ENCODE measurements around the gene PRRT1.
A peak's percentile ranks its signal among the peaks of the same experiment; 100 is the strongest.
"Not testable (repeated sequence)": the region's sequence is repeated elsewhere in the genome, so short reads cannot be mapped to it uniquely, and the experiment has no call there.

The PRRT1 gene

GRCh38 chr6:32126880-32127279, 24.9 kb downstream of the PRRT1 start:
- DNase-seq (ENCODE audit: low read depth, low spot score) = no peak

- no peak for DNase-seq (ENCODE audit: low read depth, low spot score)
Measured at GRCh38 chr6:32123681-32124080, 28.1 kb downstream of the PRRT1 start.

- DNase-seq (ENCODE audit: low read depth, low spot score) = no peak
Measured at GRCh38 chr6:32120573-32121059, 31.1 kb downstream of the PRRT1 start.

- peak; percentile 87 for DNase-seq (ENCODE audit: low read depth, low spot score)
Measured at GRCh38 chr6:32118782-32119628, 32.7 kb downstream of the PRRT1 start.

GRCh38 chr6:32117461-32117860, 34.3 kb downstream of the PRRT1 start:
- no peak for DNase-seq (ENCODE audit: low read depth, low spot score)

GRCh38 chr6:32116674-32117073, 35.1 kb downstream of the PRRT1 start:
- DNase-seq (ENCODE audit: low read depth, low spot score) = no peak

GRCh38 chr6:32115623-32116022, 36.1 kb downstream of the PRRT1 start:
- DNase-seq (ENCODE audit: low read depth, low spot score) = no peak

GRCh38 chr6:32114796-32115195, 36.9 kb downstream of the PRRT1 start:
- no peak for DNase-seq (ENCODE audit: low read depth, low spot score)

GRCh38 chr6:32113386-32114352, 38.1 kb downstream of the PRRT1 start:
- DNase-seq (ENCODE audit: low read depth, low spot score) = peak; percentile 66

GRCh38 chr6:32112431-32112980, 39.2 kb downstream of the PRRT1 start:
- no peak for DNase-seq (ENCODE audit: low read depth, low spot score)

GRCh38 chr6:32111424-32112066, 40.2 kb downstream of the PRRT1 start:
- DNase-seq (ENCODE audit: low read depth, low spot score) = no peak

- DNase-seq (ENCODE audit: low read depth, low spot score) = no peak
Measured at GRCh38 chr6:32110632-32111031, 41.1 kb downstream of the PRRT1 start.

- DNase-seq (ENCODE audit: low read depth, low spot score) = no peak
Measured at GRCh38 chr6:32109765-32110160, 42.0 kb downstream of the PRRT1 start.

GRCh38 chr6:32109114-32109764, 42.5 kb downstream of the PRRT1 start, which contains the start of gene TNXB:
TSS of gene TNXB (minus strand) at chr6:32109338. CDS start at chr6:32098198, 11,140 bp downstream.
- no peak for DNase-seq (ENCODE audit: low read depth, low spot score)

- no peak for DNase-seq (ENCODE audit: low read depth, low spot score)
Measured at GRCh38 chr6:32108727-32109113, 43.0 kb downstream of the PRRT1 start.

- no peak for DNase-seq (ENCODE audit: low read depth, low spot score)
Measured at GRCh38 chr6:32108094-32108627, 43.6 kb downstream of the PRRT1 start.

GRCh38 chr6:32107406-32107805, 44.3 kb downstream of the PRRT1 start:
- no peak for DNase-seq (ENCODE audit: low read depth, low spot score)

- no peak for DNase-seq (ENCODE audit: low read depth, low spot score)
Measured at GRCh38 chr6:32105433-32105832, 46.3 kb downstream of the PRRT1 start.

- no peak for DNase-seq (ENCODE audit: low read depth, low spot score)
Measured at GRCh38 chr6:32102255-32102654, 49.5 kb downstream of the PRRT1 start.

GRCh38 chr6:32100251-32100650, 51.5 kb downstream of the PRRT1 start:
- not testable (repeated sequence) for DNase-seq (ENCODE audit: low read depth, low spot score)
